Heart left ventricle (tissue), 13 donors: Measurements from ENCODE around the gene C16orf95.

Experiments
- POLR2A ChIP-seq, 2 donors: fragments of 450-650 bp; IDR thresholded peaks; one replicate each; pipeline ENCODE4 v1.6.1; 2017; ENCODE audit warnings: antibody characterized with exemption in 2 of 2, mild to moderate bottlenecking in 2 of 2, moderate library complexity in 2 of 2
- TF ChIP-seq, protein P1 (sequence below), 12 donors: fragments of 200-600 bp; sonication (generic) in 4 of 12; IDR thresholded peaks; one replicate each; pipeline versions ENCODE4 v1.5.0 to v1.8.0; 2018 to 2022; ENCODE audit warnings: antibody characterized with exemption in 12 of 12, mild to moderate bottlenecking in 5 of 12
- donor health status: ischemic (EF 13 %, LVEDD 7.1; RV severe dilation, severe dysfunction).
- donor health status: DM: no; HTN: yes; CAD: no.
- donor health status: DM: no; HTN: no; CAD: no.
- donor health status: ischemic (EF 25% LVEDD 6.9; RV normal size, moderate dysfunction).
- donor health status: ischemic (EF 25% LVEDD 5.7; RV mildly dilated, moderate dysfunction).
- donor health status: ischemic (EF 35%, LVEDD 5.7; RV mildly dilated, moderate dysfunction).
- donor health status: nonischemic (EF 11% LVEDD 7.7; RV severe dilation, severe dysfunction).
- donor health status: DM: yes; HTN: yes; CAD: no.
- donor health status: PGD.
- donor health status: ischemic (EF 29% LVEDD 5.4; RV normal size, mild dysfunction).
- donor health status: nonischemic (EF 23%, LVEDD 6.1; RV moderate dilation, normal function).

DNA sequence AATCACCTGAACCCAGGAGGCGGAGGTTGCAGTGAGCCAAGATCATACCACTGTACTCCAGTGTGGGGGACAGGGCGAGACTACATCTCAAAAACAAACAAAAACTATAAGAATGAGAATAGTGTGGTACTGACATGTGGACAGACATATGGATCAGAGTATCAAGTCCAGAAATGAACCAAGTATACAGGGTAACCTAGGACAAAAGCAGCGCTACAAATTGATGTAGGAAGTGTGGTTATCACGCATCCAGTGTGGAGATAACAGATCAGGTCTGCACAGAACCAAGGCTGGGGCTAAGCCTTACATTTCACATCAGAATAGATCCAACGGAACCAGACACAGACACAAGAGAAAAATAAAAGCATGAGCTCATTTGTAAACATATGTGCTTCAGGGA lies 23.0 kb upstream of the C16orf95 start:
- no peak for TF ChIP-seq POLR2A (IDR thresholded peaks at IDR 0.05)
- TF ChIP-seq, protein P1, sequence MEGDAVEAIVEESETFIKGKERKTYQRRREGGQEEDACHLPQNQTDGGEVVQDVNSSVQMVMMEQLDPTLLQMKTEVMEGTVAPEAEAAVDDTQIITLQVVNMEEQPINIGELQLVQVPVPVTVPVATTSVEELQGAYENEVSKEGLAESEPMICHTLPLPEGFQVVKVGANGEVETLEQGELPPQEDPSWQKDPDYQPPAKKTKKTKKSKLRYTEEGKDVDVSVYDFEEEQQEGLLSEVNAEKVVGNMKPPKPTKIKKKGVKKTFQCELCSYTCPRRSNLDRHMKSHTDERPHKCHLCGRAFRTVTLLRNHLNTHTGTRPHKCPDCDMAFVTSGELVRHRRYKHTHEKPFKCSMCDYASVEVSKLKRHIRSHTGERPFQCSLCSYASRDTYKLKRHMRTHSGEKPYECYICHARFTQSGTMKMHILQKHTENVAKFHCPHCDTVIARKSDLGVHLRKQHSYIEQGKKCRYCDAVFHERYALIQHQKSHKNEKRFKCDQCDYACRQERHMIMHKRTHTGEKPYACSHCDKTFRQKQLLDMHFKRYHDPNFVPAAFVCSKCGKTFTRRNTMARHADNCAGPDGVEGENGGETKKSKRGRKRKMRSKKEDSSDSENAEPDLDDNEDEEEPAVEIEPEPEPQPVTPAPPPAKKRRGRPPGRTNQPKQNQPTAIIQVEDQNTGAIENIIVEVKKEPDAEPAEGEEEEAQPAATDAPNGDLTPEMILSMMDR (IDR thresholded peaks at IDR 0.05) = no peak
